Middle frontal gyrus (tissue), 1 donor: ENCODE results near the gene SEC31A.
"Not testable (repeated sequence)": the region's sequence is repeated elsewhere in the genome, so short reads cannot be mapped to it uniquely, and the experiment has no call there.

Experiments used
- DNase-seq: peaks from one replicate; pipeline ENCODE4 v3.0.0-alpha.2; 2015; ENCODE audit warnings: low spot score; ENCODE audit errors: extremely low spot score

Gene SEC31A

DNA sequence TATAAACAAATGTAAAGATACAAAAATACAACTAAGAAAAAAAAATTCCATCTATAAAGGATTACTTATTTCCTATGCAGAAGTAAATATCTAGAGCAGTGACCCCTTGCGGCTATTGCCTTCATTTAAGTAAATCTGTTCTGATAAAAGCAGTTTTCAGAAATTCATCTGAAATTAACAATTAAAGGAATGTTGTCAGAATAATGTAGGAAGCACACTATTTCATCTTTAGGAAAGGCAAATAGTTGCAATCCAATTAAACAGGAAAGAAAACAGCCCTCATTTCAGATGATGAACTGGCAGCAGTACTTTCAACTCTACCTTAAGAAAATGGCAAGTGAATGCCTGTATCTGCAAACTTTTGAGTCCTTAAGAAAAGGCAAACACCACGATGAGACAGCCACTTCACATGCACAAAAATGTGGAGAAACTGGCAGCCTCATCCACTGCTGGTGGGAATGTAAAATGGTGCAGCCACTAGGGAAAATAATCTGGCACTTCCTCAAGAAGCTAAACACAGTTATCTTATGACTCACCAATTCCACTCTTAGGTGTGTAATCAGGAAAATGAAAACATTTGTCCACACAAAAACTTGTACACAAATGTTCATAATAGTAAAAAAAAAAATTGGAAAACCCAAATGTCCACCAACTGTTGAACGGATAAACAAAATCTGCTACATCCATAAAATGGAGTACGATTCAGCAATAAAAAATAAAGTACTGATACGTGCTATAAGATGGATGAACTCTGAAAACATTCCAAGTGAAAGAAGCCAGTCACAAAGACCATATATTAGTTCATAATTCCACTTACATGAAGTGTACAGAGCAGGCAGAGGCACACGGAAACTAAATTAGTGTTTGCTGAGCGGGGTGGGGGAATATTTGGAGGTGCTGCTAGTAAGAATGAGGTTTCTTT, 7.6 kb upstream of the SEC31A start:
- no peak for DNase-seq

GRCh38 chr4:82896755-82897154, 5.8 kb upstream of the SEC31A start:
- DNase-seq = no peak

DNA sequence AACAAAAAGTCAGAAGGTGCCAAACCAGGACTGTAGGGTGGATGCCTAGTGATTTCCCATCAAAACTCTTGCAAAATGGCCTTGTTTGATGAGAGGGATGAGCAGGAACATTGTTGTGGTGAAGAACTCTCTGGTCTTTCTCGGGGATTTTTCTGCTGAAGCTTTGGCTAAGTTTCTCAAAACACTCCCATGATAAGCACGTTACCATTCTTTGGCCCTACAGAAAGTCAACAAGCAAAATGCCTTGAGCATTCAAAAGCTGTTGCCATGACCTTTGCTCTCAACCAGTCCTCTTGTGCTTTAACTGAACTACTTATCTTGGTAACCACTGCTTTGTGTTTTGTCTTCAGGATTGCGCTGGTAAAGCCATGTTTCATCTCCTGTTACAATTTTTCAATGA, 3.0 kb upstream of the SEC31A start:
- DNase-seq = no peak

GRCh38 chr4:82892467-82892802, 1.5 kb upstream of the SEC31A start:
- DNase-seq = no peak

DNA sequence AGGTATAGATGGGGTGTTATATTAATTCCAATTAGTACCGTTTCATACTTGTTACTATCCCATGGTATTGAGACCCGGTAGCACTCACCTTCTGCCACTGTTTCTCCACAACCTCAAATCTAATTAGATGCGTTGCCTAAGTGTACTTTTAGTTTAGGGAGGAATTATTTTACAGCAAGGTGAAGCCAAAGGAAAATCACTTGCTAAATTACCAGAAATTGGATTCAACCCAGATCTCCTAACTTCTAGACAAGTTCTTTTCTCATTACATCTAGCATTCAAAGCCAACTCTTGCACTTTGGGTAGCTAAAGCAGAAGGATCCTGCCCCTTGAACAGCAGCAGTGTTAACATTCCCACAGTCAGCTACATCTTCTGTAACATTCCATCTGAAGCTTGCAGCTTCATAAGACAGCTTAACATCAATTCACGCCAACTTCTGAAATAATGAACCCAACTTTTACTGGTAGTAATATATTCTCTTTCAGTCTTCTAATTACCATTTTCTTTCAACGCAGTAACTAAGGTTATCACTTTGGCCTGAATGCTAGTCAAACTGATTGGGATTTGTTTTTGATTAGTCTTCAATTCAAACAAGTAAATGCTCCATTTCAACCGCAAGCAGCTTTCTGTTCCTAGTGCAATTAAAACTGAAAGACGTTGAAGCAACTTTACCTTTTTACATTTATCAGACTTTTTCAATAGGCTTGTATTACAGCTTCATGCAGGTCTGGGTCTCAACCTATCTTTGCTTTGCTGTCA, 934 bp upstream of the SEC31A start:
- DNase-seq = no peak

DNA sequence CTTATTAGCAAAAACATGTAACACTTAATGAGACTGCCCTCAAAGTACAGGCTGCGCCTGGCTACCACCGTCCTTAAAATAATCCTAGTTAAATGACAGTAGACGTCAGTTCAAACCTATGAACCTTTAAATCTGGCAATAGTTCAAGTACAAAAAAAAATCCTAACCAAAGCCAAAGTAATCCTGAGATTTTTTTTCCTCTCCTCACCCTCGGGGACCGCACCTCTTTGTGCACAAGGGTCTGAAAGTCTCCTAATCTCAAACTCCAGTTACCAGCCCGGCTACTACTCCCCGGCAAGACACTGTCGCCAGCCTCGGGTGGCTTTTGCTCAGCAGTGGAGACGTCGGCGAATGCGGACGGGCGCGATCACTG, 439 bp downstream of the SEC31A start:
- no peak for DNase-seq

- no peak for DNase-seq
These were observed 1.7 kb downstream of the SEC31A start for GRCh38 chr4:82889287-82889686.

DNA sequence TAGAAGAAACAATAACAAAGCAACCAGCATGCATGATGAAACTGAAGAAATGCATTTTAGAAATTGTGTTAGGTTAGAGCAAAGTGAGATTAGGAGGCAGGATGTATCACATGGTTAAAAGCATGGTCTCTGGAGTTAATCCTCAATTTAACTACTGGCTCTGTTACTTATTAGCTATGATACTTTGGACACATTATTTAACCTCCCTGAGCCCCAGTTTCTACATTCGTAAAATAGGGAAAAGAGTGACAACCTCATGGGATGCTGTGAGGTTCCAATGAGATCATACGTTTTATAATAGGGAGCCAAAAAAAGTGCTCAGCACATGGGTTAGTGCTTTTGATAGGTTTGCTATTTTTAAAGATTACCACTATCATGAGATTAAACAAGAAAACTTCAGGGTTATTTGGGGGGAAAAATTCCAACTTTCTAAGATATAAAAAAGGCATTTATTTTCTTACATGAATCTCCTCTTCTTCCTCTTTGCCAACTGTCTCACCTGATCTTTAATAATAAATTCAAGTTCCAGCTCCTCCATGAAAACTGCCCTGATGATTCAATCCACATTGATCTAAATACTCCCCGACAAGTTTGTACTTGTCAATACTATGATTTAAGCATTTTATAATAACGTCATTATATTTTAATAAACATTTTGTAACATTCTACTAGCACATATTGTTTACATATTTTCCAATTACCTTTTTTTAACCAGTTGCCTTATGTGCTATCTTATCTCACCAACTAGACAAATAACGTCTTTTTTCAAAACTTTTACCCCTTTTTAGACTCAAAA, 4.6 kb downstream of the SEC31A start:
- DNase-seq = no peak

DNA sequence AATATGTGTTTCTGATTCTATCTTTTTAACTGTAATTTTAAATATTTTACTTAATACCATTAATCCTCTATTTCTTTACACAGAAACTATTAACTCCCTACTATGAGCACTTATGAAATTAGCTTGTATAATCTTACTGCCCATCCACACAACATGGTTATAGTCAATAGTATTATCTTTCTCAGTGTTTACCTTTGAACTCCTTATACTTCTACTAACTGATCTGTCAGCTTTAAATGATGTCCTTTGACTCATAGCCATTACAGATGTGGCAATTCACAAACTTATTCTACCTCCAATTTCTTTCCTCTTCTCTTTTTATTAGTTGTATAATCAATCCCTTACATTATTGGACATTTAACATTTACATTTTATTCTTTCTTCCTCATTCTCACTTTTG, 5.5 kb downstream of the SEC31A start:
- DNase-seq = no peak

DNA sequence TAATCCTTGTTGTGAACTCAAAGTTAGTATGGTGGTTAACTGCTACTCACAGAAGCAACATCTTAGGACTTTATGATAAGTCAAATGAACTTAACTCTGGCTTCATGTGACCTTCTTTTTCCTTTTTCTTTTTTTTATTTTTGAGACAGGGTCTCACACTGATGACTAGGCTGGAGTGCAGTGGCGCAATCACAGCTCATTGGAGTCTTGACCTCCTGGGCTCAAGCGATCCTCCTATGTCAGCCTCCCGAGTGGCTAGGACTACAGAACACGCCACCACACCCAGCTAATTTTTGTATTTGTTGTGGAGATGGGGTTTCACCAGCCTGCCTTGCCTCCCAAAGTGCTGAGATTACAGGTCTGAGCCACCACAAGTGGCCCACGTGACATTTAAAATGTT, 22.4 kb downstream of the SEC31A start:
- DNase-seq = no peak

GRCh38 chr4:82866706-82867385, 24.1 kb downstream of the SEC31A start:
- DNase-seq = no peak

- not testable (repeated sequence) for DNase-seq
These were observed 24.9 kb downstream of the SEC31A start for GRCh38 chr4:82866033-82866432.

GRCh38 chr4:82865592-82865991, 25.4 kb downstream of the SEC31A start:
- no peak for DNase-seq

DNA sequence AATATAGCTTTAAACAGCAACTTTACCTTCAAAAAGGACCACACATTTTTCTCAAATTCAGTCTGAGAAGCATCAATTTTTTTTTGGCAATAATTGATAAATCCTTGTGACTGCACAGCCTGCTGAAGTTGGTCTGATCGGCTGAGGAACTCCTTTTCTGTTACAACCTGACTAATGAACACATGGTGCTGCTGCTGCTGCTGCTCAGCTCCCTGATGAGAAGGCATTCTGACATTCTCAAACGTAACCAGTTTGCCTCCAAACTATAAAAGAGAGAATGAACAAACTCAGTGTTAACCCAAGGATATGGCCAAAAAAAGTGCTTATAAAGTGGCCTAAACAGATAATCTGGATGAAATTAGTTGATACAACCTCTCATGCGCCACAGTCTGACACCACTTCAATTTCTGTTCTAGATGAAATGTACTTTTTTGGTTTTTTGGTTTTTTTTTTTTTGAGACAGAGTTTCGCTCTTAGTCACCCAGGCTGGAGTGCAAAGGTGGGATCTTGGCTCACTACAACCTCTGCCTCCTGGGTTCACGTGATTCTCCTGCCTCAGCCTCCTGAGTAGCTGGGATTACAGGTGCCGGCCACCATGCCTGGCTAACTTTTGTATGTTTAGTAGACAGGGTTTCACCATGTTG, 26.5 kb downstream of the SEC31A start:
- DNase-seq = no peak

GRCh38 chr4:82861529-82861928, 29.4 kb downstream of the SEC31A start:
- DNase-seq = no peak

DNA sequence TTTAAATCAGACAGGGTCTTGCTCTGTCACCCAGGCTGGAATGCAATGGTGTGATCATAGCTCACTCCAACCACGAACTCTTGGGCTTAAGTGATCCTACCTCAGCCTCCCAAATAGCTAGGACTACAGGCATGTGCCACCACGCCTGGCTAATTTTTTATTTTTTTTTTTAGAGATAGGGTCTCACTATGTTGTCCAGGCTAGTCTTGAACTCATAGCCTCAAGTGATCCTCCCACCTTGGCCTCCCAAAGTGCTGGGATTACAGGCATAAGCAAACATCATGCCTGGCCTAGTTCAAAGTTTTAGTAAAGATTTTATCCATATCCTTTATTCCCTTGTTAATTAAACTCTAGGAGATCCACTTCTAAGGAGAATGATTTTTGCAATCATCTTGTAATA, 30.5 kb downstream of the SEC31A start:
- DNase-seq = not testable (repeated sequence)

DNA sequence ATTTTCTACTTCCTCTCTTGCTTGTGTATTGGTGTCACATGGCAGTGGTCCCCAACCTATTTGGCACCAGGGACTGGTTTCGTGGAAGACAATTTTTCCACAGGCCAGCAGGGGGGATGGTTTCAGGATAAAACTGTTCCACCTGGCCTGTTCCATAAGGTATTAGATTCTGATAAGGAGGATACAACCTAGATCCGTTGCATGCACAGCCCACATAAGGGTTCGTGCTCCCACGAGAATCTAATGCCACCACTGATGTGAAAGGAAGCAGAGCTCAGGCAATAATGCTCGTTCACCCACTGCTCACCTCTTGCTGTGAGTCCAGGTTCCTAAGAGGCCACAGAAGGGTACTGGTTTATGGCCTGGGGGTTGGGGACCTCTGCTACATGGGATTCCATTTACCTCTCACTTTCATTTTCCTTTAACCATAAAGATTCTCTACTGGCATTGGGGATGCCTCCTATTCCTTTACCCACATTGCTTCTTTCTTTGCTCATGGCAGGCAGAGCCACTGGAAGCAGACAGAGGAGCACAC, 38.1 kb downstream of the SEC31A start:
- DNase-seq = no peak

DNA sequence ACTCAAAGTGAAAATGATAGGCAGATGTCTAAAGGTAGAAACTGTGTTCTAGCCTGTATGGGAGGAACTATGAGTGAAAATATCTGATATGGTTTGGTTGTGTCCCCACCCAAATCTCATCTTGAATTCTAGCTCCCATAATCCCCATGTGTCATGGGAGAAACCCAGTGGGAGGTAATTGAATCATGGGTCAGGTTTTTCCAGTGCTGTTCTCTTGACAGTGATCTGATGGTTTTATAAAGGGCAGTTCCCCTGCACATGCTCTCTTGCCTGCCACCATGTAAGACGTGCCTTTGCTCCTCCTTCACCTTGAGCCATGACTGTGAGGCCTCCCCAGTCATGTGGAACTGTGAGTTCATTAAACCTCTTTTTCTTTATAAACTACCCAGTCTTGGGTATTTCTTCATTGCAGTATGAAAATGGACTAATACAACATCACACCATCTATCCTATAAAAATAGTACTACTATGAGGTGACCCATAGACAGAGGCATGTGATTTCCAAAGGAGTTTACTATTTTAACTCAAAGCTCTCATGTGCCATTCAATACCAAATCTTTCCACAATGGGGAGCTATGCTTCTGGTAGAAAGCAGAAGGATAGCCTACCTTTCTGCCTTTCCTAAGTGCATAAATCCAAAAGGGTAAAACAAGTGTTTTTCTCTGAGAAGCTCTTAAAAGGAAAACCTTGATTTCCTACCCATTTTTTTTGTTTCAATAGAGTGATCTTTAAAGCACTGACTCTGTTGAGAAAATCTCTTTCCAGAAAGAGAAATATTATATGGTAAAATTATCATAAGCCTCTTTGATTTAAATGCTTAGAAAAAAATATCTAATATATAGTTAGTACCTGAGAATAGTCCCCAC, 38.8 kb downstream of the SEC31A start:
- DNase-seq = no peak

DNA sequence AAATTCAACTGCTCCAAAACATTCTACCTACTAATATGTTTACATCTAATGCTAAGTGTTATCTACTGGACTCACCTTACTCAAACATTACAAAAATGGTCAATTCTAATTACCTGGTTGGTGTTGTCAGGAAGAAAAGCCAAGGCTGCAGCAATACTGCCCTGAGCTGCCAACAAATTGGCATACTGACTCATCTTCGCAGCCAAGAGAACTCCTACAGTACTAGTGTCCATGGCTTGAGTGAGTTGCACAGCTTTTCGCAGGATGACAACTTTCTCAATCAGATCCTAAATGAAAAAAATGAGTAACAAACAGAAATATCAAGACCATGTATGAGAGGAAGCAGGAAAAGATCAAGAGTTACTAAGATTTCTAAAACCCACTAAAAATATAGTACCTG, 39.6 kb downstream of the SEC31A start:
- DNase-seq = no peak

DNA sequence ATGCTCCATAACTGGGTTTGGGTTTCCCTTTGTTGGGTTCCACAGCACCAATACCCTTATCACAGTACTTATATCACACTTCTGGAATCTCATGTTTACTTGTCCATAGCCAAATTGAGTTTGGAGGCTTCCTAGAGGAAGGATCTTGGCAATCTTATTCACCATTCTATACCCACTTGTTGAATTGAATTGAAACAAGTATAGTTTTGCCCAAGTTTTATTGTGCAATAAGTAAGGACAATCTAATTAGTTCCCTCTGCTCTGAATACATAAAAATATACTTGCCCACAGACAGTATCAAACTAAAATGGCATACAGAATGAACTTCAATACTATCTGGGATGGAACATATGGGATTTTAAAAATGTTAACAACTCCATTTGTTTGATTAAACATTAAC, 40.3 kb downstream of the SEC31A start:
- DNase-seq = no peak
